ENCODE results near the gene TCP11.

DNA sequence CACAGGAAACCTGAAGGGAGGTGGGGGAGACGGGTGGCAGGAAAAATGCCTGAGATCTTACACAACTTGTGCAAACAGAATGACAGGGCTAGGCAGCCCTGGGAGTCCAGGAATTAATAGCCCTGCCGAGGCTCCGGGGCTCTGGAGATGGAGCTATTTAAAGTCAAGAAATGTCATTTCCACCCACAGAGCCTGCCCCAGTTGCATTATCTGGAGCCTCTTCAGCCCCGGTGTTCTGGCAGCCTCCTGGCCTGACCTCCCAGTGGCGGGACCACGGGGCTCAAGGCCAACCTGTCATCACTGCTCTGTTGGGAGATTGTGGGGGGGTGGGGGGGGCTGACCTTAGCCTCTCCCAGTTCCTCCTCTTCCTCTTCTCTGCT is 44.2 kb upstream of the TCP11 start:
- TF ChIP-seq POLR2A (IDR thresholded peaks at IDR 0.05): no peak
- TF ChIP-seq, protein P1, sequence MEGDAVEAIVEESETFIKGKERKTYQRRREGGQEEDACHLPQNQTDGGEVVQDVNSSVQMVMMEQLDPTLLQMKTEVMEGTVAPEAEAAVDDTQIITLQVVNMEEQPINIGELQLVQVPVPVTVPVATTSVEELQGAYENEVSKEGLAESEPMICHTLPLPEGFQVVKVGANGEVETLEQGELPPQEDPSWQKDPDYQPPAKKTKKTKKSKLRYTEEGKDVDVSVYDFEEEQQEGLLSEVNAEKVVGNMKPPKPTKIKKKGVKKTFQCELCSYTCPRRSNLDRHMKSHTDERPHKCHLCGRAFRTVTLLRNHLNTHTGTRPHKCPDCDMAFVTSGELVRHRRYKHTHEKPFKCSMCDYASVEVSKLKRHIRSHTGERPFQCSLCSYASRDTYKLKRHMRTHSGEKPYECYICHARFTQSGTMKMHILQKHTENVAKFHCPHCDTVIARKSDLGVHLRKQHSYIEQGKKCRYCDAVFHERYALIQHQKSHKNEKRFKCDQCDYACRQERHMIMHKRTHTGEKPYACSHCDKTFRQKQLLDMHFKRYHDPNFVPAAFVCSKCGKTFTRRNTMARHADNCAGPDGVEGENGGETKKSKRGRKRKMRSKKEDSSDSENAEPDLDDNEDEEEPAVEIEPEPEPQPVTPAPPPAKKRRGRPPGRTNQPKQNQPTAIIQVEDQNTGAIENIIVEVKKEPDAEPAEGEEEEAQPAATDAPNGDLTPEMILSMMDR (IDR thresholded peaks at IDR 0.05 in 8 of 11, conservative IDR thresholded peaks at IDR 0.05 in 3 of 11): no peak
- TF ChIP-seq POLR2AphosphoS5 (IDR thresholded peaks at IDR 0.05): no peak
